ENCODE results near the gene TWIST2. TPM values are rescaled to one million over a fixed set of nuclear protein-coding genes. Genes with fewer than 3 reads are reported as not detected.

TWIST2 gene
- total and polyA plus RNA-seq, 9 of the 15 experiments (the other 6 are each of a cell fraction or from before 2014, with no cell fraction given): not detected

- in situ Hi-C loops (cut with MboI): no loop called here
Measured at GRCh38 chr2:238887616-238888015, 39.7 kb downstream of the TWIST2 start.

More at GRCh38 chr2:238887616-238888015, 39.7 kb downstream of the TWIST2 start:
- peaks cover 7 to 65% of the 10 kb centered on the region in 2 experiments; a peak in 3 of 5 replicates for H3K27me3 ChIP-seq (ENCODE audit: control insufficient read depth in 2 of 2, insufficient read depth in 2 of 2, low read length in 2 of 2)
- no peaks in the 10 kb centered on the region for H4K20me1 ChIP-seq (replicated peaks; ENCODE audit: control insufficient read depth, insufficient read depth, low read length)
- no peaks in the 10 kb centered on the region for H3K36me3 ChIP-seq (ENCODE audit: control insufficient read depth, insufficient read depth, low read length)
- no peak overlapping the region for H3K4me3 ChIP-seq
- H3K9me1 ChIP-seq (ENCODE audit: control insufficient read depth, insufficient read depth, low read length): no peaks in the 10 kb centered on the region
- no peaks in the 10 kb centered on the region for H3K4me1 ChIP-seq (replicated peaks in 1 of 2; ENCODE audit: control insufficient read depth in 2 of 2, insufficient read depth in 2 of 2, low read length in 2 of 2)
- H3K9ac ChIP-seq (ENCODE audit: insufficient read depth in 1 of 2, low read depth in 2 of 2, low read length in 2 of 2): no peak overlapping the region
- H2AFZ ChIP-seq (ENCODE audit: low read depth, low read length): no peak overlapping the region
- H3K9me3 ChIP-seq (replicated peaks; ENCODE audit: control insufficient read depth, insufficient read depth, low read depth, low read length): no peaks in the 10 kb centered on the region
- 0% methylated on average over 10 of the region's 10 CpGs for WGBS (ENCODE audit: insufficient coverage, low coverage, missing lambda C conversion rate)
- intact Hi-C loops (cut with micrococcal nuclease): no loop called here
- DNase-seq (ENCODE audit: extremely low read depth in 1 of 4, low spot score in 3 of 4) (no peak), ATAC-seq (no peak), FAIRE-seq (no peak)
- CTCF ChIA-PET (ENCODE audit: low intra/inter-chr PET ratio): no interaction called here
- H3K27ac ChIP-seq (ENCODE audit: extremely low read depth, low read depth, low read length): no peak overlapping the region
- TF ChIP-seq PYGO2 (tag; IDR thresholded peaks at IDR 0.05): no peak
- no peak for TF ChIP-seq ZNF146 (CRISPR knock-in tag; IDR thresholded peaks at IDR 0.05; ENCODE audit: unreplicated experiment)
- TF ChIP-seq SP1 (CRISPR knock-in tag; IDR thresholded peaks at IDR 0.05): no peak
- TF ChIP-seq CSDE1 (IDR thresholded peaks at IDR 0.05): no peak
- TF ChIP-seq SP2 (IDR thresholded peaks at IDR 0.05; ENCODE audit: extremely low read depth, low read depth, low read length, poor library complexity, severe bottlenecking): no peak
- no peak for TF ChIP-seq RFX1 (IDR thresholded peaks at IDR 0.05)
- no peak for TF ChIP-seq ELF2 (CRISPR knock-in tag; IDR thresholded peaks at IDR 0.05)
- TF ChIP-seq TBL1XR1 (IDR thresholded peaks at IDR 0.05; ENCODE audit: low read length in 2 of 2): no peak
- TF ChIP-seq NEUROD1 (IDR thresholded peaks at IDR 0.05; ENCODE audit: borderline replicate concordance, low read depth, low read length, partially characterized antibody): no peak
- TF ChIP-seq MXD1 (CRISPR knock-in tag; IDR thresholded peaks at IDR 0.05; ENCODE audit: borderline replicate concordance, poor library complexity, severe bottlenecking): no peak
- no peak for TF ChIP-seq ZNF740 (CRISPR knock-in tag; IDR thresholded peaks at IDR 0.05)
- no peak for TF ChIP-seq ZNF740 (tag; IDR thresholded peaks at IDR 0.05)
- TF ChIP-seq MLLT1 (IDR thresholded peaks at IDR 0.05): no peak
- TF ChIP-seq CXXC5 (CRISPR knock-in tag; IDR thresholded peaks at IDR 0.05): no peak
- TF ChIP-seq NCOA2 (IDR thresholded peaks at IDR 0.05; ENCODE audit: partially characterized antibody in 2 of 2): no peak
- TF ChIP-seq RBM15 (IDR thresholded peaks at IDR 0.05; ENCODE audit: insufficient read depth, low read length): no peak
- BruUV-seq (replicated peaks): no TSS peak
- POLR2A ChIA-PET: interaction anchor here (1.0 kb wide), 1 partner anchor 12 kb away, joined by 6 read pairs; no protein-coding TSS in a partner anchor
- no peaks in the 10 kb centered on the region for H3K79me2 ChIP-seq (ENCODE audit: control insufficient read depth, insufficient read depth, low read length)
- no peak overlapping the region for H3K4me2 ChIP-seq (ENCODE audit: insufficient read depth, low read length)

All from K562 (cell line).